Endometrial microvascular endothelial cells (primary cell): Measurements from ENCODE around the gene AKIP1. TPM values are rescaled to one million over a fixed set of nuclear protein-coding genes. Genes with fewer than 3 reads are reported as not detected.

ENCODE experiments used
- in situ Hi-C: cut with HindIII; loops from 2 replicates; pipeline ENCODE4 v1.10.0; 2017; ENCODE audit warnings: low sequenced_read_pairs, low pct_unique_long_range_greater_than_20kb; ENCODE audit errors: inconsistent ontology term
- total RNA-seq: library from RNA; depleted of rRNA; stranded (reverse); fragments of >200 nt; gene quantifications from one replicate; pipeline ENCODE4 v1.2.3, GENCODE V29; 2015; ENCODE audit errors: inconsistent ontology term

Gene AKIP1
- total RNA-seq, 1 donor from 2014 or later, result 28.6 TPM

DNA sequence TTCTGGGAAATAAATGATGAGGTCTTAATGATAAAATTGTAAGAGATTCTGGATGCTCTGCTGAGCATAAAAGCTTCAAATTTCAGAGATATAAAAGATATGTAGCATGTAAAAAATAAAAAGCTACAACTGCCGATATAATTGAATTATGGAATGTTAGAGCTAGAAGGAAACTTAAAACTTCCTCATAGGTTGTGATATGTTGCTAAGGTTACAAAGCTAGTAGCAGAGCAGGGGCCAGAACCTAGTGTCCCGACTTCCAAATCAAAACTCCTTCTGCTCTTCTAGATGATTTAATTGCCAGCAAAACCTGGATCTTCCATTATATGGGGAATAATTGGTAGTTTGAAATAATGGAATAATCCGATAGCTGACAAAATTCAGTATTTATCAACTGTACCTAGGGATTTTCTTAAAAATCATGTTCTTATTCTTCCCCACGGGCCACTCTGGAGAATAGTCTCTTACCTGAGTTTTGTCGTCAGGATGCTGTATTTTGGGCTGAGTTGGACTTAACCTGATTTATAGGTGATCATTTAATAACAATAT, 31.6 kb downstream of the AKIP1 start, which contains the start of gene ASCL3:
Gene ASCL3, minus strand, starts transcription at position 499 of the 549 bp plus-strand sequence. CDS start 4,855 bp downstream, outside the sequence.
- in situ Hi-C loops, result no loop called here

DNA sequence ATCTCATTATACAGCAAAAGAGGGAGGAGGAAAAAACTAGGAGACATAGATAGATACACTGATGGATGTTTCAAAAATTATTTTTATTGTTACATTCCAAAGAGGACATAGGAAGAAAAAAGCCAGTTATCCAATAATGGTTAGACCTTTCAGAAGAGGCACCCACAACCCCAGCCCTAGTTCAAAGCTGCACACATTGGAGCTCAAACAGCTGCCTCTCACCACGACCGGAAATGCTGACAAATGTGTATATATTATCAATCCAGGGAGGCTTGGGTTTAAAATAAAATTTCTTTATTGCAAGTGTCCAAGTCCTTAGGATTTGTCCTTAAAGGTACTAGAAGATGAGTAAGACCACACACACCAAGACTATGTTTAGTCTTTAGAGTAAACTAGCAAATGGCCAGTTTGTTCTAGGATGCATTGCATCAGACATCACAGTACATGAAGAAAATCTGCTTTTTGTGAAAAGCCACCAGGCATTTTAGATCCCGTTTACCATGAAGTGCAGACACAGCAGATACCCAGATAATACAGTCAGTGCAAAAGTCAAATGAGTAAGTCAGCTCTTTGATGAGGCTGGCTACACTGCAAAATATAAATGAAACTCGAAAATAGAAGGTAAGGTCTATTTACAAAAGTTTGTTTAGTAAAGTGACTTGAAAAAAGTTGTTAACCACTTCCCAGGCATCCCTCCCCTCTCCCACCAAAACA, 36.4 kb downstream of the AKIP1 start:
- in situ Hi-C loops, result no loop called here

DNA sequence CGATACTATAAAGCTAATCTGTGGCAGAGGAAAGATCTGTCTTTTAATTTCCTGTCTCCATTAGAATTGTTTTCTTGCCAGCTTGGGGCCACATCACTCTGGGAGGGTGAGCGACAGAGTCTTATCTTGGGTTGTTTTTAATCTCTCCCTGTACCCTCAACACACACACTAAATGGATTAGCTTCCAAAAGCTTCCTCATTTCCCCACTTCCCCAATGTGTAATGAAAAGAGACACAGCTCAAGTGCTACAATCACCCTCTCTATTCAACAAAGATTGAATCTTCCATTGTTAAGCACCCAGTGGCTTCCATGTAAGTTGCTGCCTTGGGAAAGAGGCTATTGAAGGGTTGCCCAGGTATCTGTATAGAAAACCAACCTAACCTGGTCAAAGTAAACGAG, 37.9 kb downstream of the AKIP1 start:
- in situ Hi-C loops, result no loop called here

DNA sequence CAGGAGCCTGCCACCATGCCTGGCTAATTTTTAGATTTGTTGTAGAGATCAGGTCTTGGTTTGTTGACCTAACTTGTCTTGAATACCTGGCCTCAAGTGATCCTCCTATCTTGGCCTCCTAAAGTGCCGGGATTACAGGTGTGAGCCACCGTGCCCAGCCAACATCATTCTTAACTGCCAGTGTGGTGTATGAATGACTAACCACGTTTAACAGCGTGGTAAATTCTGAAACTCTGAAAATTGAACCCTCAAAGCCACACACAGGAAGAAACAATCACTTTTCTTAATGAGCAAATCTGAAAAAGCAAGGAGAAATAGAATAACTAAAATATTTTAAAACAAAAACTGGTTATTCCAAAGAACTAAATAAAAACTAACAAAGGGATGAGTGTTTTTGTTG, 45.9 kb downstream of the AKIP1 start:
- in situ Hi-C loops, result no loop called here

DNA sequence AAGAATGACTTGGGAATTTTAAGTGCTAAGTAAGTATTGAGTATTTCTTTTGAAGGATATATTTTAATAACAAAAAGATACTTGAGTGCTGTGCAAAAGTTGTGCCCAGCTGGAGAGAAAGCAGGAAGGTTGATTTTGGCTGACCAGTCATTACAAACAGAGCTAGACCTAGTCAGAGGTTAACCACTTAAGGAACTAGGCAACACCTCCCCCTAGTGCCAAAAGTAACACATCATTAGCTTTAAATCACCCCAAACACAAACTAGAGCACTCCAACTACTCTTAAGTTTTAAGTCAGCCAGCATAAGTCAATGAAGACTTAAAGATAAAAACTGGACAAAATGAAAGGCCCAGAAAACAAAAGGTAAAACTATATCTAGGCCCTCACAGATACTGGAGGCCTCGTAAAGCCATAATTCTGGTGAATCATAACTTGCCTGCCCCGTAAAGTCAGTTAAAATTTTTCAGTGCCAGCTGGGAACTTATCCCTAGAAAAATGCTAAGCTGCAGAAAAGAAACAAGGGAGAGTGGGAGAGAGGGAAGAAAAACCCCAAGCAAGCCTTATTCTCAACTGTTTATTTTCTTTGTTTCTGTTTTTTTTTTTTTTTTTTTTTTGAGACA, 48.7 kb downstream of the AKIP1 start:
- in situ Hi-C loops, result no loop called here

DNA sequence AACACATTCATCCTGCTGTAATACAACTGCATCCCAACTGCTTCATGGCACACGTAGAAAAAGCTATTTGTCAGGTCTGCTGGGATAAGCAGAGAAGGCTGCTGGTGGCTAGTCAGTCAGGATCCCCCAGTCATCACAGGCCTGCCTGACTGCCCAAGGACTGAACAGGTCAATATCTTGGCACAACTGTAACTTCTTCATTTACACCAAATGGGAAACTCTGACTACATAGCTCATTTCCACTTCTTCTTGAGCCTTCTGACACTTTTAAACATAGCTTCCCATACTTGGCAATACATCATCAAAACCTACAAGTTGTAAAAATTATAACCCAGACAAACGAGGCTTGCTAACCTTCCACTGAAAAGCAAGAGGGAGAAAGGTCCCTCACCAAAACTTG, 50.4 kb downstream of the AKIP1 start:
- in situ Hi-C loops, result no loop called here

DNA sequence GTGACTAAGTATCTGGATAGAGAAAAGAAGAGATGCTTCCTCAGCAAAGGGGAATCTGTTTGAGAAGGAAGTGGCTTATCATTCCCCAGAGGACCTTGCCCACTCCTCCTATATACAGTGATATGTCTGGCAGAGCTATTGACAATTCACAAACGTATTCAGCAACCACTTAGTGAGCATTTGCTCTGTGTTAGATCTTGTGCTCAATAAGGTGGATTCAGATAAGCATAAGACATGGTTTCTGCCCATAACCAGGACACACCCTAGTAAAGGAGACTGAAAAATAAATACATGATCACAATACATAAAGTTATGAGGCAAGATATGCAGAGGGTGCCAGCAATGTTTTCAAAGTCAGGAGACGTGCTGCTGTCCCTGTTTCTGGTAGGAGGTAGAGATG, 51.9 kb downstream of the AKIP1 start:
- in situ Hi-C loops, result no loop called here

DNA sequence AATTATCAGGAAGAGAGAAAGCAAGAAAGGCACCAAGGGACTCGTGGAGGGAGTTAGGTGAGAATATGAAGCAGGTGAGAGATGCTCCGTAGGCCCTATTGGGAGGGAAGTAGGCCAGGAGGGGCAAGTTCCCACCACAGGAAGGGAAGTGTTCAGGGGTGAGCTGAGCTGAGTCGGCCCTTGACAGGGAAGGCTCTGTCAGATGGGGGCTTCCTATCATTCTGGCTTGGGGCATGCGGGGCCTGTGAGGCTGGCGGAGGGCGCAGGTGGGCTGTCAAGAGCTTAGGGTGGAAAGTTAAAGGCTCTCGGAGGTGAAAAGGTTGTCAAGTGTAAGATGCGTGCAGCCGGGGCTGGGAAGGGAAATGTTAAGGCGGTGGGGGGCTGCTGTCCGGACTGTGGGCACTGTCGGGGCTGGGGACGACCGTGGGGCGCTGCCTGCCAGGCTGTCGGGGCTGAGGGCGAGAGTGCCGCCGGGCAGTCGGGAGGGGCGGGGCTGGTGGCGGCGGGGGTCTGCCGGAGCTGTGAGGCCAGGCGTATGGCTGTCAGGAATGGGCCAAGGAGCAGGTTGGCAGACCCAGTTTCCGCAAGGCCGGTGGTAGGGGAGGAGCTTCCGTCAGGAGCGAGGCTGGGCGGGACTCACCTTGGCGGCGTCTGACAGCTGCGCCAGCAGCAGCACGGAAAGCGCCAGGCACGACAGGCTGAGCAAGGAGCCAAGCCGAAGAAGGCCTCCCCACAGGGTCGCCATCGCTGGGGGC, 52.8 kb downstream of the AKIP1 start:
- in situ Hi-C loops, result no loop called here

DNA sequence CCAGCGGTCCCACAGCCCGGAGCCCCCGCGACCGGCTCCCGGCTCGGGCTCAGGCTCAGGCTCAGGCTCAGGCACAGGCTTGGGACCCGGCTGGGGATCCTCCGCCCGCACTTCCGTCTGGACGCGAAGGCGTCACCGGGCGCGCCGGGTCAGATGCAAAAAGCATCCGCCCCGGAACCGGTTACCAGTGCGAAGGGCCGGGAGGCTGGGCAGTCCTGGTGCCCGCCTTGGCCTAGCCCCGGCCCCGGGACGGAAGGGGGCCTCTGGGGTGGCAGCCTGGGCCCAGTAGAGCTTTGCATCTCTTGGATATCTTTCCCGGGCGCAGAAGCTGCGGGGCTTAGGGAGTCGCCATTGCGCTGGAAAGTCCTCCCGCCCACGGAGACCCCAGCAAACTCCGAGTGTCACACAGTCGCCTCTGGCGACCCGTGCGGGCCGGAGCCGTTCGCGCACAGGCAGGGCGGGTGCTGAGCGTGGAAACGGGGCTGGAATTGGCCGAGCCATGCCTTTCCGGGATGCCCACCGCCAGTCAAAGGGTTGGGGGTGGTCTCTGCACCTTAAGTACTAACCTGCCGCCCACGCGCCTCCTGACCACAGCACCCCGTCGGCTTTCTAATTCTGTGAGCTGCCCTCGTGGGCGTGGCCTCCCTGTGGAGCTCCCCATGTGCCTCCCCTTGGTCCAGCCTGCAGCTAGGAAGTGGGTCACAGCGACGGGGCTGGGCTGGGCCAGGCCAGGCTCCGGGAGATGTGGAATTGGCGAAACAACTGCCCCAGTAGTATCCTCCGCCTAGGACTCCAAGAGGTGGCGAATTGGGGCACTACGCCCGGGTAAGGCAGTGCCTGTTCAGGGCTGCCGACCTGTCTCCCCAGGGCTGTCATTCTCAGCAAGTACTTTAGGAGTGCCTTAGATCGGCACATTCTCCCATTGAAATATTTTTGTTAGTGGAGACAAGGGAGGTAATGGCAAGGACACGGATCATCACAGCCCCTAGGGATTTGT, 53.6 kb downstream of the AKIP1 start, which contains the start of gene TMEM9B:
Gene TMEM9B, minus strand, starts transcription at position 119 of the 997 bp plus-strand sequence. CDS start 129 bp downstream, outside the sequence.
- in situ Hi-C loops, result no loop called here

DNA sequence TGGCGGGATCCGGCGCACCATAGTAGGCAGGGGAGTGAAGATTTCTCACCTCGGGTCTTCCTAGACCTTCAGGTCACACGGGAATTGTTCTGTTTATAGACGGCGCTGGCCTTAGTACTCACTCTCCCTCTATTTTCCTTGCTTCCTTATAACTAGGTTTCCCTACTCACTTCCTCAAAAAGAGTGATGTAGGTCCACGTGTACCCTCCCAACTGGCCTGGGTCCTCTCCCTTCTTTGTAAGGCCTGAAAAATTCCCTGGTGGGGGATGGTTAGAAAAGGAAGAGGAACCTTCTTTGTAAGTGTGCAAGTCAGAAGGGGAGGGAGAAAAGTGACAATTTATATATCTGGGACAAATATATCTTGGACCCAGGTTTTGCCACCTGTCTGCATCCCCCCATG, 56.2 kb downstream of the AKIP1 start:
- in situ Hi-C loops, result no loop called here

Other genes starting within 250 kb of the AKIP1 start
- 5.7 TPM for gene TRIM66, start 228.5 kb upstream of the AKIP1 start, total RNA-seq
- gene RPL27A, start 228.4 kb upstream of the AKIP1 start, total RNA-seq, result 842 TPM
- not detected for gene C11orf16, start 21.8 kb downstream of the AKIP1 start, total RNA-seq
- not detected for gene ASCL3, start 31.8 kb downstream of the AKIP1 start, total RNA-seq
- gene TMEM9B, start 53.3 kb downstream of the AKIP1 start, total RNA-seq, result 33.6 TPM
- gene NRIP3, start 92.8 kb downstream of the AKIP1 start, total RNA-seq, result 26.9 TPM
- not detected for gene SCUBE2, start 180.4 kb downstream of the AKIP1 start, total RNA-seq